A549 (cell line): ENCODE measurements around the gene NAPA. TPM values are rescaled to one million over a fixed set of nuclear protein-coding genes. Genes with fewer than 3 reads are reported as not detected.

Experiments used
- ATAC-seq, 2 experiments: fragments of 200-7000 bp in 1 of 2; fragments of >200 bp in 1 of 2; cut with Nextera tagmentation in 1 of 2; cut with Tn5 transposase in 1 of 2; 3 replicates each; pipeline versions ENCODE4 v1.8.0 to v1.9.1; 2018 to 2020; ENCODE audit warnings: mild to moderate bottlenecking in 1 of 2, moderate library complexity in 1 of 2
- CTCF ChIA-PET: fragments of 300-600 bp; sonication (Branson Sonifier 250); formaldehyde crosslinking; extraction: SDS; loops from one replicate; lab custom pipeline; 2021; ENCODE audit warnings: antibody characterized with exemption, inconsistent platforms; lab: Yijun Ruan, JAX
- POLR2A ChIA-PET: fragments of 350-600 bp; formaldehyde crosslinking; extraction: SDS; loops from one replicate; lab custom pipeline; 2021; ENCODE audit warnings: antibody characterized with exemption, inconsistent platforms; lab: Yijun Ruan, JAX
- DNase-seq, 2 experiments: peaks; one replicate each; pipeline versions ENCODE4 v3.0.0 to v3.0.0-alpha.2; 2011 to 2016; ENCODE audit warnings: low read depth in 1 of 2, low spot score in 1 of 2
- FAIRE-seq: peaks from 2 replicates; lab custom pipeline; 2011; peaks lifted over from hg19 to GRCh38; lab: Jason Lieb, UNC
- H3K27ac ChIP-seq, 2 experiments: fragments of >200 bp; sonication (Bioruptor Twin); formaldehyde crosslinking; 3 replicates each; pipeline ENCODE4 v1.5.1; 2016 to 2017
- H3K4me1 ChIP-seq: fragments of >200 bp; sonication (Bioruptor Twin); formaldehyde crosslinking; 3 replicates; pipeline ENCODE4 v1.6.1; 2016
- H3K4me2 ChIP-seq: fragments of >200 bp; sonication (Bioruptor Twin); formaldehyde crosslinking; 3 replicates; pipeline ENCODE4 v1.6.1; 2016
- H3K4me3 ChIP-seq: fragments of >200 bp; sonication (Bioruptor Twin); formaldehyde crosslinking; 3 replicates; pipeline ENCODE4 v1.5.1; 2016
- H3K9me3 ChIP-seq: fragments of >200 bp; sonication (Bioruptor Twin); formaldehyde crosslinking; 3 replicates; pipeline ENCODE4 v1.6.1; 2016
- EHF ChIP-seq: fragments of 250-450 bp; sonication (Bioruptor Pico); IDR thresholded peaks from 2 replicates; pipeline ENCODE4 v1.5.0; 2020; ENCODE audit warnings: mild to moderate bottlenecking
- EP300 ChIP-seq, 2 experiments: fragments of >200 bp; sonication (Bioruptor Twin); formaldehyde crosslinking; IDR thresholded peaks; 2 replicates in 1 of 2; 3 replicates in 1 of 2; pipeline ENCODE4 v1.6.1; 2016 to 2017
- FOSL2 ChIP-seq, 2 experiments: fragments of 450-650 bp in 1 of 2; fragments of >200 bp in 1 of 2; sonication (Bioruptor Twin) in 1 of 2; formaldehyde crosslinking; IDR thresholded peaks; 2 replicates each; pipeline versions ENCODE4 v1.5.0 to v1.6.1; 2016 to 2020; ENCODE audit warnings: mild to moderate bottlenecking in 1 of 2, moderate library complexity in 1 of 2
- HOXB13 ChIP-seq: fragments of 250-450 bp; sonication (Bioruptor Pico); IDR thresholded peaks from 2 replicates; pipeline ENCODE4 v1.5.0; 2020; ENCODE audit warnings: low read depth, mild to moderate bottlenecking, moderate library complexity
- HOXB5 ChIP-seq: fragments of 250-450 bp; sonication (Bioruptor Pico); IDR thresholded peaks from 2 replicates; pipeline ENCODE4 v1.5.0; 2020; ENCODE audit warnings: mild to moderate bottlenecking, moderate library complexity
- JUNB ChIP-seq: fragments of >200 bp; sonication (Bioruptor Twin); formaldehyde crosslinking; IDR thresholded peaks from 2 replicates; pipeline ENCODE4 v1.6.1; 2016
- KDM1A ChIP-seq: fragments of 200-600 bp; sonication (generic); IDR thresholded peaks from 2 replicates; pipeline ENCODE4 v1.6.1; 2016; ENCODE audit warnings: low read depth, mild to moderate bottlenecking
- NPAS2 ChIP-seq: fragments of 250-450 bp; sonication (Bioruptor Pico); IDR thresholded peaks from 2 replicates; pipeline ENCODE4 v1.8.0; 2022; ENCODE audit warnings: mild to moderate bottlenecking, moderate library complexity, borderline replicate concordance
- RFX5 ChIP-seq: fragments of 450-650 bp; IDR thresholded peaks from 2 replicates; pipeline ENCODE4 v1.7.1; 2014; ENCODE audit warnings: antibody characterized with exemption, mild to moderate bottlenecking, moderate library complexity
- ZFP36 ChIP-seq: fragments of 450-650 bp; IDR thresholded peaks from 2 replicates; pipeline ENCODE4 v1.6.1; 2014; ENCODE audit warnings: borderline replicate concordance; ENCODE audit not compliant: partially characterized antibody
- WGBS: methylation state at CpG from one replicate; pipeline ENCODE4 v1.1.6; 2017; ENCODE audit errors: missing lambda C conversion rate; 5-methylcytosine and 5-hydroxymethylcytosine counted together
- polyA plus RNA-seq, 4 experiments: library from polyadenylated mRNA; depleted of rRNA in 3 of 4; stranded (reverse); fragments of >200 nt; fragmentation: RNase III in 1 of 4; extraction: RNeasy Plus Mini Kit Qiagen cat#74134 plus additional on column Dnase treatment in 1 of 4; gene quantifications; 2 replicates in 3 of 4; 3 replicates in 1 of 4; pipeline ENCODE4 v1.2.3, GENCODE V29; 2011 to 2017
- TF ChIP-seq, protein P1 (sequence below): IDR thresholded peaks from 2 replicates; pipeline ENCODE4 v1.6.1; 2012
- TF ChIP-seq, protein P2 (sequence below): IDR thresholded peaks from 2 replicates; pipeline ENCODE4 v1.6.1; 2012; ENCODE audit warnings: low read depth, borderline replicate concordance
- TF ChIP-seq, protein P3 (sequence below): fragments of 450-650 bp; IDR thresholded peaks from 2 replicates; pipeline ENCODE4 v1.6.1; 2014; ENCODE audit warnings: antibody characterized with exemption

The NAPA gene
- polyA plus RNA-seq, 2 of the 4 experiments (the other 2 are of a cell fraction) = 69.6 to 101 TPM

DNA sequence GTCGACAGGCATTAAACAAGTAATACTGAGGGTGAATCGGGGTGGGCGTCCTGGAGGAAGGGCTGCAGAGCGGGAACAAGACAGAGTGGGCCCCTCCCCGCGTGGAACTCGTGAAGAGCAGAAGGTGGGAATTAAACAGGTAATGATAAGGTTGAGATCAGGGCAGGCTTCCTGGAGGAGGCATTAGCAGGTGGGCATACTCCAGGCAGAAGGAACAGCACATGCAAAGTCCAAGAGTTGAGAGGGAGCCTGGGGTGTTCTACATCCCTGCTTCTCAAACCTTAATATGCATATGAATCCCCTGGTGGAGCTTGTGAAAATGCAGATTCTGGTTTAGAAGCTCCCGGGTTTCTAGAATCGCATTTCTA is 66.5 kb downstream of the NAPA start:
- no peak overlapping the region for H3K4me2 ChIP-seq
- no peak overlapping the region for H3K4me3 ChIP-seq
- POLR2A ChIA-PET = interaction anchor here (0.7 kb wide), 1 partner anchor 275 kb away, joined by 4 read pairs; no protein-coding TSS in a partner anchor
- peaks cover 26% of the 10 kb centered on the region for H3K4me1 ChIP-seq
- FAIRE-seq (no peak), DNase-seq (no peak), ATAC-seq (no peak)
- TF ChIP-seq HOXB13 (CRISPR knock-in tag) (no peak), KDM1A (peak; percentile 64; the same call in 1 of the 2 replicates), ZFP36 (peak; percentile 97)
- H3K27ac ChIP-seq = no peak overlapping the region
- 40% methylated on average over 9 of the region's 9 CpGs for WGBS
- CTCF ChIA-PET = interaction anchor here (1.4 to 28.3 kb wide), 4 partner anchors 13 to 295 kb away, joined by 3 to 901 read pairs (median 62); partner anchors contain the start of genes EHD2 and KPTN
- no peaks in the 10 kb centered on the region for H3K9me3 ChIP-seq

DNA sequence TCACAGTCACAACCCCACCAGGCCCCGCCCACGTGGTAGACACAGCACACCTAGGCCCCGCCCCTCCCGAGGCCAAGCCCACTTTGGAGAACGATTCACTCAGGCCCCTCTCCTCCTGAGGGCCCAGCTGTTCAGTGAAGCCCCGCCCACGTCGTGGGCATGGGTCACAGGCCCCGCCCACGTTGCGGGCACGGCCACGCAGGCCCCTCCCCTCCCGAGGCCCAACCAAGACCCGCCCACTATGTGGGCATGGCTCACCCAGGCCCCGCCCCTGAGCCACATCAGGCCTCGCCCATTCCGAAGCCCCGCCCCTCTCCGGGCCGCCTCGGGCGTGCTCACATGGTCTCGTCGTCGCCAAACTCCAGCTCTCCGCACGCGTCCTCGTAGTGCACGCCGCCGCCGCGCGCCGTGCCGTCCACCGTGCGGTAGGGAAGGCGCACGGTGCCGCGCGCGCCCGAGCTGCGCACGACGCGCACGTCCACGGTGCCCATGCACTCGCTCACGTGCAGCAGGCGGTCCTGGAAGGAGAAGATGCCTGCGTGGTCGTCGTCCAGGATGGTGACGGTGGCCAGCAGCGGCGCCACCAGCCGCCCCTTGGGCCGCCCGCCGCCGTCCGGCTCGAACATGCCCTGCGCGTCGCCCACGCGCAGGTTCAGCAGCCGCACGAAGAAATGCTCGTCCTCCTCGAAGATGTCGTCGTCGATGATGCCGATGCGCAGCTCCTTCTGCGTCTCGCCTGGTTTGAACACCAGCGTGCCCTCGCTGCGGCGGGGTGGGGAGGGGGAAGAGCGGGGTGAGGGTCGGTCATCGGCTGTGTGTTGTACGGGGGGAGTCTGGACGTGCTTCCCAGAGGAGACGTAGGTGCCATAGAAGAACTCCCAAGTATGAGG is 67.1 kb downstream of the NAPA start:
- FAIRE-seq (no peak), DNase-seq (peak; percentile 67 to 92)
- peak overlapping the region; percentile 46 to 51; a peak in 5 of 6 replicates for H3K27ac ChIP-seq
- 78% methylated on average over 67 of the region's 95 CpGs for WGBS
- POLR2A ChIA-PET = interaction anchor here (0.7 to 1.2 kb wide), 3 partner anchors 11 to 276 kb away, joined by 3 to 4 read pairs (median 4); partner anchors contain the start of gene KPTN
- TF ChIP-seq NPAS2 (CRISPR knock-in tag) (0 out of 2 replicates have a peak, but pooled peaks have one; percentile 28), FOSL2 (IDR thresholded peaks at IDR 0.05) (no peak), FOSL2 (CRISPR knock-in tag; IDR thresholded peaks at IDR 0.05) (no peak), RFX5 (no peak), JUNB (no peak), EP300 (IDR thresholded peaks at IDR 0.05) (no peak), EHF (CRISPR knock-in tag) (no peak)
- TF ChIP-seq, protein P1, sequence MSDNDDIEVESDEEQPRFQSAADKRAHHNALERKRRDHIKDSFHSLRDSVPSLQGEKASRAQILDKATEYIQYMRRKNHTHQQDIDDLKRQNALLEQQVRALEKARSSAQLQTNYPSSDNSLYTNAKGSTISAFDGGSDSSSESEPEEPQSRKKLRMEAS = peak; percentile 88
- TF ChIP-seq, protein P2, sequence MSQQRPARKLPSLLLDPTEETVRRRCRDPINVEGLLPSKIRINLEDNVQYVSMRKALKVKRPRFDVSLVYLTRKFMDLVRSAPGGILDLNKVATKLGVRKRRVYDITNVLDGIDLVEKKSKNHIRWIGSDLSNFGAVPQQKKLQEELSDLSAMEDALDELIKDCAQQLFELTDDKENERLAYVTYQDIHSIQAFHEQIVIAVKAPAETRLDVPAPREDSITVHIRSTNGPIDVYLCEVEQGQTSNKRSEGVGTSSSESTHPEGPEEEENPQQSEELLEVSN = peak; percentile 93
- TF ChIP-seq, protein P3, sequence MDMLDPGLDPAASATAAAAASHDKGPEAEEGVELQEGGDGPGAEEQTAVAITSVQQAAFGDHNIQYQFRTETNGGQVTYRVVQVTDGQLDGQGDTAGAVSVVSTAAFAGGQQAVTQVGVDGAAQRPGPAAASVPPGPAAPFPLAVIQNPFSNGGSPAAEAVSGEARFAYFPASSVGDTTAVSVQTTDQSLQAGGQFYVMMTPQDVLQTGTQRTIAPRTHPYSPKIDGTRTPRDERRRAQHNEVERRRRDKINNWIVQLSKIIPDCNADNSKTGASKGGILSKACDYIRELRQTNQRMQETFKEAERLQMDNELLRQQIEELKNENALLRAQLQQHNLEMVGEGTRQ = peak; percentile 52
- TF ChIP-seq, all 56 proteins: peak for 4
- H3K4me1 ChIP-seq = peaks cover 26% of the 10 kb centered on the region
- H3K9me3 ChIP-seq = no peaks in the 10 kb centered on the region
- ATAC-seq = peak; percentile 54 to 72
- peak overlapping the region; percentile 50 for H3K4me3 ChIP-seq
- CTCF ChIA-PET = interaction anchor here (1.1 to 28.3 kb wide), 7 partner anchors 12 to 296 kb away, joined by 3 to 901 read pairs (median 16); partner anchors contain the start of genes EHD2, KPTN and NAPA
- H3K4me2 ChIP-seq = peak overlapping the region; percentile 91

DNA sequence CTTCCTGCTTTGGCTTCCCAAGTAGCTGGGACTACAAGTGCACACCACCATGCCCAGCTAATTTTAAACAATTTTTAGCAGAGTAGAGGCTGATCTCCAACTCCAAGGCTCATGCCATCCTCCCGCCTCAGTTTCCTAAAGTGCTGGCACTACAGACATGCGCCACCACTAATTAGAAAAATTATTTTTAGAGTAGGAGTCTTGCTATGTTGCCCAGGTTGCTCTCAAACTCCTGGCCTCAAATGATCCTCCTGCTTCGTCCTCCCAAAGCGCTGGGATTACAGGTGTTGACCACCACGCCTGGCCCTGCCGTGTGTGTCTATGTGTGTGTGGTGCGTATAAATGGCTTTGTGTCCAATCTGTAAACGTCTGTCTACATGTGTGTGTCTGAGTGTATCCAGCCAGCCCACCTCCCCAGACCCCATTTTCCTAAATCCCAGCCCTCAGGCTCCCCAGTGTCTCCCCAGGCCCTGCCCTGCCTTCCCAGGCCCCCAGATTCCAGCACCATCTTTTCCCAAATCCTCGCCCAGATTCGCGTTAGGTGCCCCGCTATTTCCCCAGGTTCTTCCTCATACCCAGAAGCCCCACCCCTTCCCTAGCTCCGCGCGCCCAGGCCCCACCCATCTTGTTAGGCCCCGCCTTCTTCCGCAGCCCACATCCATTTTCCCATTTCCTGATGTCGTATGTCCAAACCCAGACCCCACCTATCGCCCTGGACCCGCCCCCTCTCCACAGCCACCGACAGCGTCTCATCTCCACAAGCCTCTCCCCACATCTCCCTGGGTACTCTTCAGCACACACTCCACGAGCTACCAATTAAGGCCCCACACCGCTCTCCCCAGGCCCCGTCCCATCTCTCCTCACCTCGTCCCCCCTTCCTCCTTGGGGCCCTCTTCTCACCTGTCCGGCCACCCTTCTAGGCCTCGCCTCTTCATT is 68.1 kb downstream of the NAPA start:
- no peaks in the 10 kb centered on the region for H3K9me3 ChIP-seq
- peaks cover 26% of the 10 kb centered on the region for H3K4me1 ChIP-seq
- CTCF ChIA-PET = interaction anchor here (1.0 to 28.3 kb wide), 8 partner anchors 11 to 296 kb away, joined by 3 to 901 read pairs (median 15); partner anchors contain the start of genes EHD2, KPTN and NAPA
- ATAC-seq (peak; percentile 66 to 80), FAIRE-seq (no peak), DNase-seq (peak; percentile 81 to 94)
- H3K4me3 ChIP-seq = peak overlapping the region; percentile 50
- POLR2A ChIA-PET = interaction anchor here (0.7 to 1.2 kb wide), 4 partner anchors 8 to 37 kb away, joined by 3 to 4 read pairs (median 3); partner anchors contain the start of gene KPTN
- 26% methylated on average over 28 of the region's 28 CpGs for WGBS
- H3K27ac ChIP-seq = peak overlapping the region; percentile 46 to 51; a peak in 5 of 6 replicates
- TF ChIP-seq HOXB5 (CRISPR knock-in tag) = no peak
- H3K4me2 ChIP-seq = peak overlapping the region; percentile 91
